Measurements from ENCODE around the gene COG8.
A peak's percentile ranks its signal among the peaks of the same experiment; 100 is the strongest.

The COG8 gene

DNA sequence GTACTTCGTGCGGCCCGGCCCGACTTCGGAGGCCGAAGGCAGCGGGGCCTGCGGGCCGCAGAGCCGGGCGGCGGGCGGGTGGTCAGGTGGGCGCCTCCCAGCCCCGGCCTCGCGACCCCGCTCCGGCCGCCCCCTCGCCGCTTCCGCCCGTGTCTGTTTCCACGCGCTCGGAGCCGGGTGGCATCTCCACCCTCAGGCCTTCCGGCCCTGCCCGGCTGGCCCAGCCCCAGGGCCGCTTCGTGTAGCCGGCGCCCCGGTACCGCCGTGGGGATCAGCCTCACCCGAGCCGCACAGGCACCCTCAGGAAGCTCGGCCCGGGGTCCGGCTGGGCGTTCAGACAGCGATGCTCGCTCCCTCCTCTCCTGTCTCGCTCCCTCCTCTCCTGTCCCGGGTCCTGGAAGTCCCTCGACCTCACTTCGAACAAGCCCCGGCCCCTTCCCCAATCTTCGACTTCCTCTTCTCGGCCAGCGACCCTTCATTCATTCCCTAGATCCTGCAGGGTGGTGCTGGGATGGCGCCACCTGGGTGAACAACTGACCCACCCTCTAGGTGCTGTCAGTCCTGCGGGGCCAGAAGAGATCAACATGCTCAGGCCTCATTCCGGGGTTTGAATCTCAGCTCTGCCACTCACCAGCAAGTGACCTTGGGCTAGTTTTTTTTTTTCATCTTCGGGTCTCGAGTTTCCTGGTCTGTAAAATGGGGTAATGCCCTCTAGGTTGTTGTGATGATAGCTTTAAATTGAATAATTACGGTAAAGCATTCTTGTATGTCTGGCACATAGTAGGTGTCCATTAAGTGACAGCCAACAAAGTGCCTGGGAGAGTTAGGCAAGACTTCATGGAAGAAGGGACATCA is 27.6 kb downstream of the COG8 start:
- 3% methylated on average over 59 of the region's 59 CpGs for WGBS, 2 experiments
- Histone ChIP-seq H3K4me3 (ENCODE audit: insufficient read depth, low read depth, low read length) (peak overlapping the region; percentile 69), H3K9me3 (ENCODE audit: control insufficient read depth, low read length) (no peaks in the 10 kb centered on the region), H3K4me1 (ENCODE audit: control insufficient read depth, insufficient read depth, low read length) (no peaks in the 10 kb centered on the region), H3K27me3 (ENCODE audit: control insufficient read depth, insufficient read depth, low read length, poor library complexity, severe bottlenecking) (no peaks in the 10 kb centered on the region), H3K27ac (ENCODE audit: insufficient read depth, low read depth, low read length, poor library complexity, severe bottlenecking) (no peak overlapping the region), H3K36me3 (ENCODE audit: control insufficient read depth, insufficient read depth, low read length) (peaks cover 12% of the 10 kb centered on the region)

DNA sequence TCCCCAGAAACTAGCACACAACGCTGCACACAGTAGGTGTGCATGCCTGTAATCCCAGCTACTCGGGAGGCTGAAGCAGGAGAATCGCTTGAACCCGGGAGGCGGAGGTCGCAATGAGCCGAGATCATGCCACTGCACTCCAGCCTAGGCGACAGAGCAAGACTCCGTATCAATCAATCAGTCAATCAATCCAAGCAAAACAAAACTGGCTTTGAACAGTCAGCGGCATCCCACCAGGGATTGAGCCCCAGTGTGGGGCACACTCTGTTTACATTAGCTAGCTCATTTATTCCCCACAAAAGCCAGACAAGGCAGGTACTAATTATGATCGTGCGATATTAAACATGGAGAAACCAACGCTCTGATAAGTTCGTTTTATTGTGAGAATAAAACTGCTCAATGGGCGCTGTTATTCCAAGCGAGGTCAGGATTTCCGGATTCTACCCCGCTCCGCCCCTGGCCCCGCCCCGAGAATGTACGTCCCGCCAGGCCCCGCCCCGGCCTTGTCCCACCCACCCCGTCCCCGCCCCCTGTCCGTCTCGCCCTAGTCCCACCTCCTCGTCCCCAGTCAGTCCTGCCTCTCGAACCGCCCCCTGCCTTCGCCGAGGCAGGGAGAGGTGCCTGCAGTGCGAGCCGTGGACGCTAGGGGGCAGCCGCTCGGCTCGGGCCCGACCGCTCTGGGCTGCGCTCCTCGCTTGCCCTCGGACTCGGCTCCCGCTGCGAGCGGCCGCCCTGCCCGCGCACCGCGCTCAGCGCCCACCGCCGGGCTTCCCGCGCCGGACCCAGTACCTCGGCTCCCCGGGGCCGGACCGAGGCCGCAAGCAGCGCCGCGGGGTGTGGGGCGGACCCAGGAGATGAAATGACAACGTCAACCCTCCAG is 28.5 kb downstream of the COG8 start, which contains the start of gene VPS4A:
TSS of gene VPS4A (plus strand) at position 698 of the 880 bp plus-strand sequence. CDS start at position 860, 162 bp downstream.
- Histone ChIP-seq H3K27me3 (ENCODE audit: control insufficient read depth, insufficient read depth, low read length, poor library complexity, severe bottlenecking) (no peaks in the 10 kb centered on the region), H3K9me3 (ENCODE audit: control insufficient read depth, low read length) (no peaks in the 10 kb centered on the region), H3K27ac (ENCODE audit: insufficient read depth, low read depth, low read length, poor library complexity, severe bottlenecking) (peak within 1 kb of the TSS; percentile 9), H3K4me1 (ENCODE audit: control insufficient read depth, insufficient read depth, low read length) (no peaks in the 10 kb centered on the region), H3K36me3 (ENCODE audit: control insufficient read depth, insufficient read depth, low read length) (peaks cover 3% of the 10 kb centered on the region), H3K4me3 (ENCODE audit: insufficient read depth, low read depth, low read length) (peak within 1 kb of the TSS; percentile 69)
- 11% methylated on average over 69 to 70 of the region's 70 CpGs for WGBS, 2 experiments

DNA sequence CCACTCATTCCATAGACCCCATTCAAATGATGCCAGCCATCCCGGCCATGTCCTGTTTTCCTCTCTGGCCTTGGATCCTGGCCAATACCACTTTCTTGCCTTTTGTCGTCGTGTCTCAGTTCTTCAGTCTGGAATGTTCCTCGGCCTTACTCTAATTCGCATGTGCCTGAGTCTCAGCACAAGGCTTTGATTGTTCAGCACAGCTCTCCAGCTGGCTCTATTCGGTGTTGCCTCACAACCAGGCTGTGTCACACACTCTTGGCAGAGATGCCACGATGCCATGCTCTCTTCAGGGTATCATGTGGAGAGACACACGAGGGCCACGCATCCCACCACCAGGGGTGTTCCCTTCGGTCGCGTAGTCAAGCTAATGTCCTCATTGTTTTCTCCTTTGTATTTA is 30.0 kb downstream of the COG8 start:
- Histone ChIP-seq H3K36me3 (ENCODE audit: control insufficient read depth, insufficient read depth, low read length) (no peaks in the 10 kb centered on the region), H3K27me3 (ENCODE audit: control insufficient read depth, insufficient read depth, low read length, poor library complexity, severe bottlenecking) (no peaks in the 10 kb centered on the region), H3K4me3 (ENCODE audit: insufficient read depth, low read depth, low read length) (no peak overlapping the region), H3K4me1 (ENCODE audit: control insufficient read depth, insufficient read depth, low read length) (no peaks in the 10 kb centered on the region), H3K9me3 (ENCODE audit: control insufficient read depth, low read length) (no peaks in the 10 kb centered on the region), H3K27ac (ENCODE audit: insufficient read depth, low read depth, low read length, poor library complexity, severe bottlenecking) (no peak overlapping the region)
- 91 to 92% methylated on average over 12 of the region's 12 CpGs for WGBS, 2 experiments

DNA sequence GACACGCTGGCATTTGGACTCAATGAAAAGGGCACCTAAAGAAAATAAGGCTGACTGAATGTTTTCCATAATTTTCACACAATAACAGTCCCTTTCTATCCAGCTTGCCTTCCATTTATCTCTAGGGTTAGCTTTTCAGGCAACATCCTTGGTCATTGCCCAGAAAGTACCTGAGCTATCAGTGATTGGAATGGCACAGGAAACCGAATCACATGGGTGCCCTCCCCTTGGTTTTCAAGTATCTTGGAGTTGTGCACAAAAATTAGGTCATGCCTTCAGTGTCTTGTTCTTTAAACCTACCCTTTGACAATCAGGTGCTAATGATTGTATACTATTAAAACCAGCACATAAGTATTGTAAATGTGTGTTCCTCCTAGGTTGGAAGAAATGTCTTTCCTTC is 31.5 kb downstream of the COG8 start:
- no peaks in the 10 kb centered on the region for H3K9me3 ChIP-seq (ENCODE audit: control insufficient read depth, low read length)
- H3K36me3 ChIP-seq (ENCODE audit: control insufficient read depth, insufficient read depth, low read length): no peaks in the 10 kb centered on the region
- no peak overlapping the region for H3K4me3 ChIP-seq (ENCODE audit: insufficient read depth, low read depth, low read length)
- H3K4me1 ChIP-seq (ENCODE audit: control insufficient read depth, insufficient read depth, low read length): no peaks in the 10 kb centered on the region
- no peak overlapping the region for H3K27ac ChIP-seq (ENCODE audit: insufficient read depth, low read depth, low read length, poor library complexity, severe bottlenecking)
- 92 to 94% methylated on average over 2 of the region's 2 CpGs for WGBS, 2 experiments
- H3K27me3 ChIP-seq (ENCODE audit: control insufficient read depth, insufficient read depth, low read length, poor library complexity, severe bottlenecking): no peaks in the 10 kb centered on the region

- H3K4me3 ChIP-seq (ENCODE audit: insufficient read depth, low read depth, low read length): no peak overlapping the region
- no peaks in the 10 kb centered on the region for H3K27me3 ChIP-seq (ENCODE audit: control insufficient read depth, insufficient read depth, low read length, poor library complexity, severe bottlenecking)
- no peaks in the 10 kb centered on the region for H3K9me3 ChIP-seq (ENCODE audit: control insufficient read depth, low read length)
- H3K4me1 ChIP-seq (ENCODE audit: control insufficient read depth, insufficient read depth, low read length): no peaks in the 10 kb centered on the region
- H3K27ac ChIP-seq (ENCODE audit: insufficient read depth, low read depth, low read length, poor library complexity, severe bottlenecking): no peak overlapping the region
- H3K36me3 ChIP-seq (ENCODE audit: control insufficient read depth, insufficient read depth, low read length): no peaks in the 10 kb centered on the region
- 92 to 93% methylated on average over 1 of the region's 1 CpG for WGBS, 2 experiments
Measured at GRCh38 chr16:69307091-69307490, 32.3 kb downstream of the COG8 start.

GRCh38 chr16:69306031-69306430 is 33.3 kb downstream of the COG8 start:
- H3K9me3 ChIP-seq (ENCODE audit: control insufficient read depth, low read length): no peaks in the 10 kb centered on the region
- no peaks in the 10 kb centered on the region for H3K4me1 ChIP-seq (ENCODE audit: control insufficient read depth, insufficient read depth, low read length)
- H3K27me3 ChIP-seq (ENCODE audit: control insufficient read depth, insufficient read depth, low read length, poor library complexity, severe bottlenecking): no peaks in the 10 kb centered on the region
- peaks cover 6% of the 10 kb centered on the region for H3K36me3 ChIP-seq (ENCODE audit: control insufficient read depth, insufficient read depth, low read length)
- WGBS, 2 experiments: 100% methylated on average over 1 of the region's 1 CpG; no CpG with 5 or more reads in 1 of the 2 experiments
- H3K4me3 ChIP-seq (ENCODE audit: insufficient read depth, low read depth, low read length): no peak overlapping the region
- H3K27ac ChIP-seq (ENCODE audit: insufficient read depth, low read depth, low read length, poor library complexity, severe bottlenecking): no peak overlapping the region

GRCh38 chr16:69302301-69302700 is 37.1 kb downstream of the COG8 start:
- WGBS, 2 experiments: 96 to 97% methylated on average over 4 of the region's 4 CpGs
- Histone ChIP-seq H3K4me1 (ENCODE audit: control insufficient read depth, insufficient read depth, low read length) (no peaks in the 10 kb centered on the region), H3K36me3 (ENCODE audit: control insufficient read depth, insufficient read depth, low read length) (peaks cover 6% of the 10 kb centered on the region), H3K4me3 (ENCODE audit: insufficient read depth, low read depth, low read length) (no peak overlapping the region), H3K9me3 (ENCODE audit: control insufficient read depth, low read length) (no peaks in the 10 kb centered on the region), H3K27ac (ENCODE audit: insufficient read depth, low read depth, low read length, poor library complexity, severe bottlenecking) (no peak overlapping the region), H3K27me3 (ENCODE audit: control insufficient read depth, insufficient read depth, low read length, poor library complexity, severe bottlenecking) (no peaks in the 10 kb centered on the region)

DNA sequence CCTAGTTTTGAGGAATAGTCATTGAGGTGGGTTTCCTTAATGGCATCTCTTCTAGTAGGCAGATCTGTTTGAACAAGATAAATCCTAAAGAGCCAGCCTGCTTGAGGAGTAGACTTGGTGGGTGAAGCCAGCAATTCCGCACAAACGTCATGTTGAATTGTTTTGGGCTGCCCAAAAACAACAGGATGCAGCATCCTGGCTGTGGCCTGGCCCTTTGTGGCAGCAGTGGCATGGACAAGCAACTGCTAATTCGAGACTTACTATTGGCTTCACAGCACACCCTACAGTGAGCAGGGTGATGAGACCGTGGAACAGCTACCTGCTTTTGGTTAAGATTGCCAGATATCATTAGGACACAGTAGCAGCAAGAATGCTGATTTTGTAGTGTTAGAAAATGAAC is 37.5 kb downstream of the COG8 start:
- WGBS, 2 experiments: 93 to 96% methylated on average over 4 of the region's 4 CpGs
- Histone ChIP-seq H3K4me3 (ENCODE audit: insufficient read depth, low read depth, low read length) (no peak overlapping the region), H3K27me3 (ENCODE audit: control insufficient read depth, insufficient read depth, low read length, poor library complexity, severe bottlenecking) (no peaks in the 10 kb centered on the region), H3K27ac (ENCODE audit: insufficient read depth, low read depth, low read length, poor library complexity, severe bottlenecking) (no peak overlapping the region), H3K36me3 (ENCODE audit: control insufficient read depth, insufficient read depth, low read length) (peaks cover 6% of the 10 kb centered on the region), H3K9me3 (ENCODE audit: control insufficient read depth, low read length) (no peaks in the 10 kb centered on the region), H3K4me1 (ENCODE audit: control insufficient read depth, insufficient read depth, low read length) (no peaks in the 10 kb centered on the region)

- no peaks in the 10 kb centered on the region for H3K9me3 ChIP-seq (ENCODE audit: control insufficient read depth, low read length)
- no peak overlapping the region for H3K27ac ChIP-seq (ENCODE audit: insufficient read depth, low read depth, low read length, poor library complexity, severe bottlenecking)
- H3K27me3 ChIP-seq (ENCODE audit: control insufficient read depth, insufficient read depth, low read length, poor library complexity, severe bottlenecking): no peaks in the 10 kb centered on the region
- H3K4me1 ChIP-seq (ENCODE audit: control insufficient read depth, insufficient read depth, low read length): no peaks in the 10 kb centered on the region
- peaks cover 6% of the 10 kb centered on the region for H3K36me3 ChIP-seq (ENCODE audit: control insufficient read depth, insufficient read depth, low read length)
- 78 to 93% methylated on average over 1 of the region's 1 CpG for WGBS, 2 experiments
- H3K4me3 ChIP-seq (ENCODE audit: insufficient read depth, low read depth, low read length): no peak overlapping the region
Measured at GRCh38 chr16:69301187-69301586, 38.2 kb downstream of the COG8 start.

GRCh38 chr16:69298261-69298660 is 41.1 kb downstream of the COG8 start:
- 94 to 95% methylated on average over 4 of the region's 4 CpGs for WGBS, 2 experiments
- no peak overlapping the region for H3K4me3 ChIP-seq (ENCODE audit: insufficient read depth, low read depth, low read length)
- H3K36me3 ChIP-seq (ENCODE audit: control insufficient read depth, insufficient read depth, low read length): peaks cover 6% of the 10 kb centered on the region
- H3K4me1 ChIP-seq (ENCODE audit: control insufficient read depth, insufficient read depth, low read length): no peaks in the 10 kb centered on the region
- H3K9me3 ChIP-seq (ENCODE audit: control insufficient read depth, low read length): no peaks in the 10 kb centered on the region
- H3K27me3 ChIP-seq (ENCODE audit: control insufficient read depth, insufficient read depth, low read length, poor library complexity, severe bottlenecking): no peaks in the 10 kb centered on the region
- no peak overlapping the region for H3K27ac ChIP-seq (ENCODE audit: insufficient read depth, low read depth, low read length, poor library complexity, severe bottlenecking)

All from ectodermal cell (in vitro differentiated cells).